Activated CD8-positive, alpha-beta memory T cell treated with anti-CD3 and anti-CD28 coated beads, Interleukin-2, amount 10 ng/mL, durations not matched to agents 7 days and 5 days (primary cell): ENCODE measurements around the gene GTPBP8. TPM values are rescaled to one million over a fixed set of nuclear protein-coding genes. Genes with fewer than 3 reads are reported as not detected.
"Not testable (repeated sequence)": the region's sequence is repeated elsewhere in the genome, so short reads cannot be mapped to it uniquely, and the experiment has no call there.

Experiments
- ATAC-seq: fragments of 150-1000 bp; cut with Tn5 transposase; one replicate; pipeline ENCODE4 v1.10.0; 2021; ENCODE audit warnings: moderate library complexity
- CTCF ChIA-PET: fragments of 350-600 bp; sonication (Branson Sonifier 250); formaldehyde crosslinking; loops from one replicate; lab custom pipeline; 2021; ENCODE audit warnings: antibody characterized with exemption; lab: Charles Lee
- DNase-seq: peaks from one replicate; pipeline ENCODE4 v3.0.0-alpha.2; 2020
- H3K27ac Mint-ChIP-seq: one replicate; pipeline ENCODE4 v1.8.0; 2021; ENCODE audit warnings: mild to moderate bottlenecking, mixed read lengths
- H3K27me3 Mint-ChIP-seq: one replicate; pipeline ENCODE4 v1.8.0; 2021; ENCODE audit warnings: mixed read lengths
- H3K36me3 Mint-ChIP-seq: one replicate; pipeline ENCODE4 v1.8.0; 2021; ENCODE audit warnings: mild to moderate bottlenecking, mixed read lengths
- H3K4me1 Mint-ChIP-seq: one replicate; pipeline ENCODE4 v1.8.0; 2021; ENCODE audit warnings: mixed read lengths
- H3K4me3 Mint-ChIP-seq: one replicate; pipeline ENCODE4 v1.8.0; 2021; ENCODE audit warnings: mild to moderate bottlenecking, moderate library complexity, mixed read lengths
- H3K9me3 Mint-ChIP-seq: one replicate; pipeline ENCODE4 v1.8.0; 2022; ENCODE audit warnings: low read depth, mixed read lengths
- total RNA-seq, 2 experiments: library from RNA; stranded (reverse); gene quantifications; one replicate each; pipeline ENCODE4 v1.2.3, GENCODE V29; 2021

The GTPBP8 gene
- total RNA-seq, 2 experiments from 2014 or later: 24.6 to 25.3 TPM

DNA sequence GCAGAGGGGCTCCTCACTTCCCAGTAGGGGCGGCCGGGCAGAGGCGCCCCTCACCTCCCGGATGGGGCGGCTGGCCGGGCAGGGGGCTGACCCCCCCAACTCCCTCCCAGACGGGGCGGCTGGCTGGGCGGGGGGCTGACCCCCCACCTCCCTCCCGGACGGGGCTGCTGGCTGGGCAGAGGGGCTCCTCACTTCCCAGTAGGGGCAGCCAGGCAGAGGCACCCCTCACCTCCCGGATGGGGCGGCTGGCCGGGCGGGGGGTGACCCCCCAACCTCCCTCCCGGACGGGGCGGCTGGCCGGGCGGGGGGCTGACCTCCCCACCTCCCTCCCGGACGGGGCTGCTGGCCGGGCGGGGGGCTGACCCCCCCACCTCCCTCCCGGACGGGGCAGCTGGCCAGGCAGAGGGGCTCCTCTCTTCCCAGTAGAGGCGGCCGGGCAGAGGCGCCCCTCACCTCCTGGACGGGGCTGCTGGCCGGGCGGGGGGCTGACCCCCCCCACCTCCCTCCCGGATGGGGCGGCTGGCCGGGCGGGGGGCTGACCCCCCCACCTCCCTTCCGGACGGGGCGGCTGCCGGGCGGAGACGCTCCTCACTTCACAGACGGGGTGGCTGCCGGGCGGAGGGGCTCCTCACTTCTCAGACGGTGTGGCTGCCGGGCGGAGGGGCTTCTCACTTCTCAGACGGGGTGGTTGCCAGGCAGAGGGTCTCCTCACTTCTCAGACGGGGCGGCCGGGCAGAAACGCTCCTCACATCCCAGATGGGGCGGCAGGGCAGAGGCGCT is 55.6 kb downstream of the GTPBP8 start:
- H3K36me3 Mint-ChIP-seq, ATAC-seq, H3K27ac Mint-ChIP-seq, CTCF ChIA-PET, H3K9me3 Mint-ChIP-seq, H3K4me1 Mint-ChIP-seq, H3K4me3 Mint-ChIP-seq, H3K27me3 Mint-ChIP-seq, DNase-seq: not testable (repeated sequence)

DNA sequence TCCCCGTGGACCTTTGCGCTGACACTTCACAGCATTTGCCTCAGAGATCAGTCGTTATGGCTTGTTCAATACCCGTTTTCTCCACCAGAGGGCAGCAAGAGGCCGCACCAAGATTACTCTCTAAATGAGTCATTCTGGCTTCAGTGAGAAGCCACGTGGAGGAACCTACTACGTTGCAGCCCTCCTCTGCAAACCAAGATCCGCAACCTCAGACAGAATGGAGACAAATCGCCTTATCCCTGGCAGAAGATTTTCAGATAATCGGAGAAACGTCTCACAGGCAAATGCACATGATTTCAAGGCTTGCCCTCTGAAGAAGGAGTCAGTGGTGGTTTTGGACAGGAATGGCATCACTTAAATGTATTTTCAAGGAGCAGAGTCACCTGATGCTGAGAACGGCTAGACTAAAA is 60.5 kb downstream of the GTPBP8 start:
- no peak overlapping the region for H3K27ac Mint-ChIP-seq
- CTCF ChIA-PET: interaction anchor here (0.6 to 3.0 kb wide), 8 partner anchors 20 to 409 kb away, joined by 3 to 22 read pairs (median 3); no protein-coding TSS in a partner anchor

More for the DNA sequence above, 60.5 kb downstream of the GTPBP8 start:
- H3K27me3 Mint-ChIP-seq: no peaks in the 10 kb centered on the region
- H3K4me1 Mint-ChIP-seq: peaks cover 3% of the 10 kb centered on the region
- H3K9me3 Mint-ChIP-seq: no peaks in the 10 kb centered on the region
- ATAC-seq (peak; percentile 99), DNase-seq (peak; percentile 91)
- no peak overlapping the region for H3K4me3 Mint-ChIP-seq
- peaks cover 2% of the 10 kb centered on the region for H3K36me3 Mint-ChIP-seq

Other genes with a start within 250 kb of the GTPBP8 start
- not detected for gene CD200R1L, start 144.1 kb upstream of the GTPBP8 start, total RNA-seq
- gene CD200R1, start 15.9 kb upstream of the GTPBP8 start, total RNA-seq: 10 to 100 TPM in 1 of 2 experiments, 1 to 10 TPM in 1; 9.5 to 11.7 TPM
- gene BOC, start 220.6 kb downstream of the GTPBP8 start, total RNA-seq: not detected